ENCODE measurements around the gene ZNF23.

Gene ZNF23

DNA sequence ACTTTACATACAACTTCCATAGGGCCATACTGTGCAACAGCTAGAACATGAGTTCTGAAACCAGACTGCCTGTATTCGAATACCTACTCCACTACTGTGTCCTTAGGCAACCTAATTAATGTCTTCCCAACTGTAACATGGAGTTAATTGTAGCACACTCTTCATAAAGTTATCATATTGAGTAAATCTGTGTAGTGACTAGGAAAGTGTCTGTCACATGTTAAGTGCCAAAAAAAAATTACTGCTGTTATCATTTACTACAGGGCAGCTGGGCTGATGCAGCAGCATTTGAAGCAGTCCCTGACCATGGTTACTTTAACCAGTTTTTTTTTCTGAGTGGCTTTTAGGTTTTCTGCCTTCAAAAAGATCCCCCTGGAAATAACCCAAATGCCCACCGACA lies 10.9 kb upstream of the ZNF23 start:
- in situ Hi-C loops (cut with HindIII; ENCODE audit: low sequenced_read_pairs), result no loop called here

- in situ Hi-C loops (cut with HindIII; ENCODE audit: low sequenced_read_pairs), result no loop called here
These were observed 10.0 kb upstream of the ZNF23 start for GRCh38 chr16:71472051-71472450.

DNA sequence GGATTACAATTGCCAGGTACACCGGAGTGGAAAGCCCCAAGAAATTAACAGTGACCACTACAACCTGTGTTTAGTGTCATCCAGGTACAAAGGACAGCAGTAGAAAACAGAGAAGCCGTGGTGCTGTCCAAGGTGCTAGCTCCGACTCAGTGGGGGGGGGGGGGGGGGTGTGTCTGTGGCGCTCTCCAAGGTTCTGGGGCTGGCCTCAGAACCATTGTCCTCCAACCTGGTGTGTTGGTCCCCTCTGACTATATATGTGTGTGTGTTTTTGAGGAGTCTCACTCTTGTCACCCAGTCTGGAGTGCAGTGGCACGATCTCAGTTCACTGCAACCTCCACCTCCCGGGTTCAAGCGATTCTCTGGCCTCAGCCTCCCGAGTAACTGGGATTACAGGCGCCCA lies 5.8 kb upstream of the ZNF23 start:
- in situ Hi-C loops (cut with HindIII; ENCODE audit: low sequenced_read_pairs), result loop anchor here (5.0 kb wide), 2 partner anchors 41 to 89 kb away; no protein-coding TSS in a partner anchor

- in situ Hi-C loops (cut with HindIII; ENCODE audit: low sequenced_read_pairs), result no loop called here
These were observed 2.2 kb upstream of the ZNF23 start for GRCh38 chr16:71464231-71464630.

DNA sequence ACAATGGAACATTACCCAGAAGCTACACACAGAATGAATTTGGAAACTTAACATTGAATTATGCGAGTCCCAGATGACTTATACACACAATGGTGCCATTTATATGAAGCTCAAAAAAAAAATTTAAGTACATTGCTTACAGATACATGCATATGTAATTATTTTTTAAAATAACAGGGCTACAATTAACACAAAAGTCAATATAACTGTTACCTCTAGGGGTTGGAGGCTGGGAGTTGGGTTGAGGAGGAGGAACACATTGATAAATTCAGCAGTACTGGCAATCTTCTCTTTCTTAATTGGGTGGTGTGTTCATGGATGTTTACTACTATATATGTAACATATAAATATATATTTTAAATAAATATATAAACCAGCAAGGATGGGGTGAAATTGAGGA lies 1.1 kb downstream of the ZNF23 start:
- in situ Hi-C loops (cut with HindIII; ENCODE audit: low sequenced_read_pairs), result no loop called here

DNA sequence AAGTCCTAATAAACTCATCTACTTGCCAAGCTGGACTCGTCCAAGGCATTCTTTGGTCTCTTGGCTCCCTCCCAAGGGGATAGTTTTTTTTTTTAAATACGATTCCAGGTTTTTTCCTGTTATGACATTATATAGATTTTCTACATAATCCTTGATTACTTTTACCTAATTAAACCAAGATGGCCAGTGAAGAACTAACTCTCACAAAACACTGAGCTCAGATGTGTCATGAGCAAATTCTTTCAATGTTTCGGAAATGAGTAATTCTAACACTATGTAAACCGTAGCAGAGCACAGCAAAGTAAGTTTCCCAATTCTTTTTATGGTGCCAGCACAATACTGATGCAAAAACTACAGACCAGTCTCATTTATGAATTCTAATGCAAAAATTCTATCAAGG lies 1.8 kb downstream of the ZNF23 start:
- in situ Hi-C loops (cut with HindIII; ENCODE audit: low sequenced_read_pairs), result no loop called here

GRCh38 chr16:71459510-71459909 lies 2.5 kb downstream of the ZNF23 start:
- in situ Hi-C loops (cut with HindIII; ENCODE audit: low sequenced_read_pairs), result no loop called here

GRCh38 chr16:71456801-71457200 lies 5.2 kb downstream of the ZNF23 start:
- in situ Hi-C loops (cut with HindIII; ENCODE audit: low sequenced_read_pairs), result no loop called here

- in situ Hi-C loops (cut with HindIII; ENCODE audit: low sequenced_read_pairs), result no loop called here
These were observed 9.0 kb downstream of the ZNF23 start for GRCh38 chr16:71453036-71453435.

DNA sequence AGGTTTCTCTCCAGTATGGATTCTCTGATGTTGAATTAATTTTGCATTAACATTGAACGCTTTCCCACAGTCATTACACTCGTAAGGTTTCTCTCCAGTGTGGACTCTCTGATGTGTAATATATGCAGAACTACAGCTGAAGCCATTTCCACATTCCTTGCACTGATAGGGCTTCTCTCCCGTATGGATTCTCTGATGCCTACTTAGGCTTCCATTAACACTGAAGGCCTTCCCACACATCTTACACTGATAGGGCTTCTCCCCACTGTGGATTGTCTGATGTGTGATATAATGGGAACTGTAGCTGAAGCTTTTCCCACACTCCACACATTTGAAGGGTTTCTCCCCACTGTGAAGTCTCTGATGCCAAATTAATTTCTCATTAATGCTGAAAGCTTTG lies 13.0 kb downstream of the ZNF23 start:
- in situ Hi-C loops (cut with HindIII; ENCODE audit: low sequenced_read_pairs), result no loop called here

DNA sequence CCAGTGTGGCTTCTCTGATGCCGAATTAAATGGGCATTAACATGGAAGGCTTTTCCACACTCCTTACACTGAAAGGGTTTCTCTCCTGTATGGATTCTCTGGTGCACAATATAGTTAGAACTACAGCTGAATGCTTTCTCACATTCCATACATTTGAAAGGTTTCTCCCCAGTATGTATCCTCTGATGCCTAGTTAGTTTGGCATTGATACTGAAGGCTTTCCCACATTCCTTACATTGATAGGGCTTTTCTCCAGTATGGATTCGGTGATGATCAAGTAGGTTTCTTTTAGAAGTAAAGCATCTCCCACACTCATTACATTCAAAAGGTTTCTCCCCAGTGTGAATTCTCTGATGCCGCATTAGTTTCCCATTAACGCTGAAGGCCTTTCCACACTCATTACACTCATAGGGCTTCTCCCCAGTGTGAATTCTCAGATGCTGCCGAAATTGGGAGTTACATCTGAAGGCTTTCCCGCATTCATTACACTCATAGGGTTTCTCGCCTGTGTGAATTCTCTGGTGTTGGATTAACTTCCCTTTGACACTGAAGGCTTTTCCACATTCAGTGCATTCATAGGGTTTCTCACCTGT lies 13.7 kb downstream of the ZNF23 start:
- in situ Hi-C loops (cut with HindIII; ENCODE audit: low sequenced_read_pairs), result no loop called here

GRCh38 chr16:71443714-71444113 lies 18.3 kb downstream of the ZNF23 start:
- in situ Hi-C loops (cut with HindIII; ENCODE audit: low sequenced_read_pairs), result no loop called here

DNA sequence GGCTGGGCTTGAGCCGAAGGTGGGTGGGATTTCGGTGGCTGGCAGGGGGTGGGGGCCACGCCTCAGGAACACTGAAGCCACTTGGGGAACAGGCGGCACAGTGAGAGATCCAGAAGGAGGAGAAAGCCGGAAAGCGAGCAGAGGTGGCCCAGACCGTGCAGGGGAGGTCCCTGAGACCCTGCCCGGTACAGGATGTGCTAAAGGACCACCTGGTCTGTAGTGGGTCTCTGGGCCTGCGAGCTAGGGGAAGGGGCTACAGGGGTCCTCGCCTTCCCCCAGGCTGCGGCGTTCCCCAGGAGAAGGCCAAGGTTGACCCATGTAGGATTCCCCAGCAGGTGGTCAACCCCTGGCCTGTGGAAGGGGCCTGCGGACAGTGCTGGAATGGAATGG lies 20.0 kb downstream of the ZNF23 start, which contains the start of gene TLE7:
Gene TLE7 (minus strand): TSS at position 4 of the 390 bp plus-strand sequence. CDS start 8,730 bp downstream, outside the sequence.
- in situ Hi-C loops (cut with HindIII; ENCODE audit: low sequenced_read_pairs), result no loop called here

DNA sequence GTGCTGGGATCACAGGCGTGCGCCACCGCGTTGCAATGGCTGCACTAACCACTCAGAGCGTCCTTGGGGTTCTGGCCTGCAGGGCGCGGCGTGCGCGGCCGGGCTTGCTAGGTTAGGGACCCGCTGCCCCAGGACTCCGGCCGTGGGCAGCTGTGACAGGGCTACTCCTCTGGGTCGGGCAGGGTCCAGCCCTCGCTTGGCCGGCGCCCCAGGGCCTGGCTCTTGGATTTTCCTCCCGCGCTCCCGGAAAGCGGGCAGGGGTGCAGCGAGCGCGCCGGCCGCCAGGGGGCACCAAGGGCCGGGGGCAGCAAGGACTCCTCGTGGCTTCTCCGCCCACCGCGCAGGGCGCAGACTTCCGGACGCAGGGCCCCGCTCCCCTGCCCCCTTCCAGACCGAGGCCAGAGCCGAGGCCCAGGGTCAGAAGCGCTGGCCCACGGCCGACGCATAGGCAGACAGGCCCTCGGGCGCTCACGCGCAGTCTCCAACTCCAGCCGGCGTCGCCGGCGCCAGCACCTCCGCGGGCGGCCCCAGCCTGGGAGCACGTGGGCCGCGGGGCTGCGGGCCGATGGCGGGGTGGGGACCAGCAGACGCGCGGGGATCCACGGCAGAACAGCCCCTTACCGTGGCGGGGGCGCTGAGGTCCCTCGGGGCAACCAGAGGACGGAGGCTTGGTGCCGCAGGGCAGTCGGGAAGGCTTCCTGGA lies 20.5 kb downstream of the ZNF23 start:
- in situ Hi-C loops (cut with HindIII; ENCODE audit: low sequenced_read_pairs), result no loop called here

DNA sequence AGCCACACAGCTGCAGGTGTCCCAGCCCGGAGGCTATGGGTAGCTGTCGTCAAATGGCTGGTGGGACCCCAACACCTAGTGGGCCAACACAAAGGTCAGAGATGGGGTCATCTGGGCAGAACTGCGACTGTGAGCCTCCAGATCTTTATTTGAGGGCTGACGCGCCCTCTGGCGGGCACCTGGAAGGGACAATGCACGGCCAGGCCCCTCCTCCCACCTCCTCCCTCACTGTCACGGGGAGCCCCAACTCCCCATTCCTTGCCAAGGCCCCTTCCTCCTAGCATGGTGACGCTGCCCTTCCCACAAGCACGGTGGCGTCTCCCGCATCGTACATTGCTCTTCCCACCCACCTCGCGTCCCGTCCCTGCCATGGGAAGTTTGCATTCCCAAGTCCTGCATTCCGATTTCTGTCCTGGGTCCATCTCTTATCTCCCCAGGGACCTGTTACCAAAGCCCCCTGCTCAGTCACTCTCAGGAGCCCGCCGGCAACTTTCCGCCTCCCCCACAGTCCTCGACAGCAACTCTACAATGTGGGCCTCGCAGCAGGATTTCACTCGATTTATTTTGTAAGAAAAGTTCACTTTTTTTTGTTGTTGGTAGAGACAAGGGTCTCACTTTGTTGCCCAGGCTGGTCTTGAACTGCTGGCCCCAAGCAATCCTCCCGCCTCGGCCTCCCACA lies 21.2 kb downstream of the ZNF23 start:
- in situ Hi-C loops (cut with HindIII; ENCODE audit: low sequenced_read_pairs), result no loop called here

- in situ Hi-C loops (cut with HindIII; ENCODE audit: low sequenced_read_pairs), result no loop called here
These were observed 22.5 kb downstream of the ZNF23 start for GRCh38 chr16:71439523-71439922.

DNA sequence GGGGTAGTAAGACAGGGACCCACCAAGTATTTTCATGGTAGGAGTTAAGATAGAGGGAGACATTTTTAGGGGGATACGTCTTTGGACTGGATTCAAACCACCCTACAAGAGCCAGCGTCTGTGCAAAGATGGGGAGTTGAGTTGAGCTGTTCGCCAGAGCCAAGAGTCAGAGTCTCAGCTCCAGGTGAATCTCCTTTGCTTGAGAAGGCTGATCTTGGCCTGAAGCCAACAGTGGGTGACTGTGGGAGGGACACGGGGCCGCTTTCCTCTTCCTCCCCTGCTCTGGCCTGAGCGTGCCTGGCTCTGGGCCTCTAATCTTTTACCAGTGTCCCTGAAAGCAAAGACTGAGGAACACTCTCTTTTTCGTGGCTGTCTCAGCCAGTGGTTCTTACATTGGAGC lies 25.6 kb downstream of the ZNF23 start:
- in situ Hi-C loops (cut with HindIII; ENCODE audit: low sequenced_read_pairs), result no loop called here

DNA sequence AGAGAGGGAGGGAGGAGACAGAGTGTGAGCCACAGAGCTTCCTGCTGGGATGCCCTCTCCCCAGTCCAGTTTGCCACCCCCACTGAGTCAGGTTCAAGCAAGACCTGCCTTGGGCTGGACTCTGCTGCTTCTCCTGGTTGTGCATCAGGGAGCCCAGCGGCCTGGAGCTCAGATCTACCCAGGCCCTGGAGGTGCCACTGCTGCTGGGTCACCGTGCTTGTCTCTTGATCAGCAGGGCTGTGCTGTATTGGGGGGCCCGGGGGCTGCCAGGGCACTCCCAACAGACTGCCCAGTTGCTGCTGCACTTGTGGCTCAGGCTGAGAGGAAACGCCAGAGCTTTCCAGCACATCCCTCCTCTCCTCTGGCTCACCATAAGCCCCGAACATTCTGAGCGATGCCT lies 29.1 kb downstream of the ZNF23 start:
- in situ Hi-C loops (cut with HindIII; ENCODE audit: low sequenced_read_pairs), result no loop called here

GRCh38 chr16:71431991-71432390 lies 30.1 kb downstream of the ZNF23 start:
- in situ Hi-C loops (cut with HindIII; ENCODE audit: low sequenced_read_pairs), result no loop called here

GRCh38 chr16:71431176-71431575 lies 30.9 kb downstream of the ZNF23 start:
- in situ Hi-C loops (cut with HindIII; ENCODE audit: low sequenced_read_pairs), result no loop called here

- in situ Hi-C loops (cut with HindIII; ENCODE audit: low sequenced_read_pairs), result no loop called here
These were observed 31.3 kb downstream of the ZNF23 start for GRCh38 chr16:71430744-71431143.

DNA sequence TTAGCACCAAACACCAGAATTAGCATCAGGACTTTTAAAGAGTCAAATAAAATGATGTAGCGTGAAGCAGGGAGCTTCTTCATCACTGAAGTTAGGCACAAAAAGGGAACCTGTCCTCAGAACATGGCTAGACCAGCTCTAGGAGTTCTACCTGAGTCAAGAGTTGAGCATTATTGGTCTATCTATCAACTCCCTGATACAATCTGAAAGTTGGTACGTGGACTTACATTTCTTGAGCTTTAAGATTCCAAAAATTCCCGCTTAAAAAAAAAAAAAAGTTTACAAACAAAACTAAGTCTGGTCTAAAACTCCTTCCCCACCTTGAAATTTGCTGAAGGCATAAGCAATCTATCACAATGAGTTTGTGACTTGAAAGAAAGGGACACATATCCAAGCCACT lies 32.5 kb downstream of the ZNF23 start:
- in situ Hi-C loops (cut with HindIII; ENCODE audit: low sequenced_read_pairs), result loop anchor here (5.0 kb wide), 1 partner anchor 38 kb away; no protein-coding TSS in a partner anchor
